Small intestine (tissue), 7 donors: ENCODE data around the gene UNC13D. TPM values are rescaled to one million over a fixed set of nuclear protein-coding genes. Genes with fewer than 3 reads are reported as not detected.
A peak's percentile ranks its signal among the peaks of the same experiment; 100 is the strongest.

Experiments
- DNase-seq, 2 donors: peaks; one replicate each; pipeline versions ENCODE4 v3.0.0 to v3.0.0-alpha.2; 2013
- FAIRE-seq: peaks from 2 replicates; lab custom pipeline; 2012; peaks lifted over from hg19 to GRCh38; lab: Jason Lieb, UNC
- H3K27ac ChIP-seq, 3 donors: one replicate each; pipeline ENCODE4 v1.5.1; 2013; ENCODE audit warnings: low read length in 2 of 3, mild to moderate bottlenecking in 2 of 3, control low read depth in 1 of 3, inconsistent platforms in 1 of 3, low read depth in 1 of 3, moderate library complexity in 1 of 3
- H3K27me3 ChIP-seq, 3 donors: one replicate each; pipeline ENCODE4 v1.6.1; 2013; ENCODE audit warnings: low read length in 3 of 3, inconsistent platforms in 1 of 3; ENCODE audit not compliant: control insufficient read depth in 3 of 3, insufficient read depth in 3 of 3
- H3K36me3 ChIP-seq, 3 donors: one replicate each; pipeline ENCODE4 v1.6.1; 2013; ENCODE audit warnings: low read length in 3 of 3, inconsistent platforms in 1 of 3, low read depth in 1 of 3, mild to moderate bottlenecking in 1 of 3, moderate library complexity in 1 of 3; ENCODE audit not compliant: control insufficient read depth in 3 of 3, insufficient read depth in 2 of 3
- H3K4me1 ChIP-seq, 3 donors: one replicate each; pipeline ENCODE4 v1.6.1; 2013; ENCODE audit warnings: low read length in 2 of 3, inconsistent platforms in 1 of 3, low read depth in 1 of 3, mild to moderate bottlenecking in 1 of 3, moderate library complexity in 1 of 3; ENCODE audit not compliant: control insufficient read depth in 3 of 3, insufficient read depth in 2 of 3
- H3K4me3 ChIP-seq, 3 donors: one replicate each; pipeline ENCODE4 v1.5.1; 2013; ENCODE audit warnings: low read length in 3 of 3, control low read depth in 1 of 3, inconsistent platforms in 1 of 3, low read depth in 1 of 3, mild to moderate bottlenecking in 1 of 3, moderate library complexity in 1 of 3
- H3K9me3 ChIP-seq, 2 donors: one replicate each; pipeline ENCODE4 v1.6.1; 2013; ENCODE audit warnings: low read depth in 1 of 2, low read length in 1 of 2; ENCODE audit not compliant: control insufficient read depth in 2 of 2, insufficient read depth in 1 of 2
- WGBS, 3 donors: extraction: QIAGEN DNeasy Blood & Tissue Kit; methylation state at CpG; one replicate each; pipeline ENCODE4 v1.1.7; 2013; 5-methylcytosine and 5-hydroxymethylcytosine counted together
- polyA plus RNA-seq, 4 donors: library from polyadenylated mRNA; stranded (reverse) in 3 of 4; unstranded in 1 of 4; fragments of 200-250 nt in 3 of 4; fragments of 120-200 nt in 1 of 4; gene quantifications; one replicate each; pipeline versions ENCODE4 v1.2.1 to v1.2.3, GENCODE V29; 2013
- donor health status: healthy with polysubstance abuse.
- donor health status: control.
- donor health status: control.
- donor health status: Bipolar disorder and iron deficiency.
- donor health status: healthy.

The UNC13D gene
- polyA plus RNA-seq, 4 donors: 8.1 to 40.3 (median 12.6) TPM

GRCh38 chr17:75876938-75877751 is 32.9 kb upstream of the UNC13D start:
- WGBS, 3 donors: 4 to 15% (median 5%) methylated on average over 37 to 41 of the region's 41 CpGs
- peak; percentile 46 to 68 for DNase-seq
- Histone ChIP-seq H3K9me3 (no peaks in the 10 kb centered on the region), H3K27ac (peak overlapping the region; percentile 81 to 94 (median 93)), H3K4me3 (peak overlapping the region; percentile 63 to 66 (median 65)), H3K4me1 (peaks cover 0 to 32% (median 6%) of the 10 kb centered on the region in 3 donors), H3K36me3 (peaks cover 0 to 28% (median 0%) of the 10 kb centered on the region in 3 donors), H3K27me3 (peaks cover 0 to 12% (median 0%) of the 10 kb centered on the region in 3 donors)
- FAIRE-seq: no peak

- 4 to 12% (median 7%) methylated on average over 26 of the region's 26 CpGs for WGBS, 3 donors
- H3K27ac ChIP-seq: peak overlapping the region; percentile 81 to 94 (median 93)
- no peak for FAIRE-seq
- peaks cover 0 to 32% (median 6%) of the 10 kb centered on the region in 3 donors for H3K4me1 ChIP-seq
- H3K9me3 ChIP-seq: no peaks in the 10 kb centered on the region
- peak overlapping the region; percentile 63 to 66 (median 65) for H3K4me3 ChIP-seq
- H3K27me3 ChIP-seq: peaks cover 0 to 12% (median 0%) of the 10 kb centered on the region in 3 donors
- DNase-seq: peak; percentile 48 to 77
- H3K36me3 ChIP-seq: peaks cover 0 to 28% (median 0%) of the 10 kb centered on the region in 3 donors
These were observed 32.2 kb upstream of the UNC13D start for GRCh38 chr17:75876190-75876937.

DNA sequence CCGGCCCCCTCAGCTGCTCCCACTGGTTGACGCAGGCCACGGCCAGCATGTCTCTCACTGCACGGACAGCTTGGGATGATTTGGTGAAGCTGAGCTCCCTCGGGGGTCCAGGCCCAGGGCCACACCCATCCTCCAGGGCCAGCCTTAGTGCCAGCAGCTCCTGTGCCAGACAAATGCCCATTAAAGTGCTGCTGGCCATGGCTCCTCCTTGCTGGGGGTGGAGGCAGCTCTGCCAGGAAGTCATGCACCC is 31.7 kb upstream of the UNC13D start:
- FAIRE-seq (no peak), DNase-seq (no peak)
- peaks cover 0 to 32% (median 6%) of the 10 kb centered on the region in 3 donors for H3K4me1 ChIP-seq
- 35 to 48% (median 47%) methylated on average over 5 of the region's 5 CpGs for WGBS, 3 donors
- no peaks in the 10 kb centered on the region for H3K9me3 ChIP-seq
- peaks cover 0 to 12% (median 0%) of the 10 kb centered on the region in 3 donors for H3K27me3 ChIP-seq
- H3K4me3 ChIP-seq: peak overlapping the region; percentile 63 to 66 (median 65)
- H3K27ac ChIP-seq: peak overlapping the region; percentile 81 to 94 (median 93)
- H3K36me3 ChIP-seq: peaks cover 0 to 28% (median 0%) of the 10 kb centered on the region in 3 donors

GRCh38 chr17:75875182-75875939 is 31.2 kb upstream of the UNC13D start:
- Histone ChIP-seq H3K27me3 (peaks cover 0 to 12% (median 0%) of the 10 kb centered on the region in 3 donors), H3K27ac (peak overlapping the region in 2 of 3 donors; percentile 81 to 94)
- no peak for DNase-seq

DNA sequence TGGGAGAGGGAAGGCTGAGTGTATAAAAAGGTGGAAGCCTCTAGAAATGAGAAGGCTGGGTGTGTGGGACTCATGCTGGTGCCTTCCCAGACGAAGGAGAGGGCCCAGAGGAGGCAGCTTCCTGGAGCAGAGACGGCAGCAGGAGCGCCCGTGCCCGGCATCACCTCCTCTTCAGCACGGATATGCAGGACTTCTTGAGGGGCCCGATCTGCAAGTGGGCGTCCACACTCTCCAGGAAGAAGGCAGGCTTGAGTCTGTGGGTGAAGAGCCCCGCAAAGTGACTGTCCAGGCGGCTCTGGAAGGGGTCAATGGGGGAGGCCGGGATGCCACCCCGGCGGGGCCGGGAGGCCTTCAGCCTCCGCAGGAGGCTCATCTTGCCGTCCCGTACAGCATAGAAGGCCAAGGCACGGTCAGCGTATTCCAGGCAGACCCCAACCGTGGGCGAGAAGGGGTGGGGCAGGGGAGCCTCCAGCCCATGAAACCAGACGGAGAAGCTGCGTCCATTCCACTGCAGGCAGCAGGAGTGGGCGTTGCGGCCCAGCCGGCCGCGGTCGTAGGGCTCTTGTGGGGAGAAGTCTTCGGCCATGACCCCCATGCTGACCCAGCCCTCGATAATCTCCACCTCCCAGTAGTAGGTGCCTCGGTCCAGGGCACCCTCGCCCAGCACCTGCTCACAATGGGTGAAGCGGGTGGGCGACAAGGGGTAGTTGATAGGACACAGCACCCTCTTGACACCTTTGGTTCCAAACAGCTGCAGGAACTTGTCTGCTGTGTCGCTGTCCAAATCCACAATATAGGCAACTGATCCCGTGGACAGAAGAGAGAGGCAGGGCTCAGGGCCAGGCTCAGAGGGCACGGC is 30.3 kb upstream of the UNC13D start:
- no peak overlapping the region for H3K4me3 ChIP-seq
- peaks cover 0 to 28% (median 0%) of the 10 kb centered on the region in 3 donors for H3K36me3 ChIP-seq
- FAIRE-seq (no peak), DNase-seq (no peak)
- no peaks in the 10 kb centered on the region for H3K9me3 ChIP-seq
- peak overlapping the region in 1 of 3 donors; percentile 85 for H3K27ac ChIP-seq
- WGBS, 3 donors: 91 to 95% (median 92%) methylated on average over 38 of the region's 38 CpGs
- peaks cover 0 to 9% (median 0%) of the 10 kb centered on the region in 3 donors for H3K27me3 ChIP-seq
- H3K4me1 ChIP-seq: peaks cover 0 to 35% (median 6%) of the 10 kb centered on the region in 3 donors

More at GRCh38 chr17:75875182-75875939, 31.2 kb upstream of the UNC13D start:
- no peaks in the 10 kb centered on the region for H3K9me3 ChIP-seq
- H3K4me3 ChIP-seq: peak overlapping the region in 1 of 3 donors; percentile 65
- peaks cover 0 to 28% (median 0%) of the 10 kb centered on the region in 3 donors for H3K36me3 ChIP-seq
- no peak for FAIRE-seq
- WGBS, 3 donors: 54 to 63% (median 54%) methylated on average over 10 to 18 of the region's 18 CpGs
- H3K4me1 ChIP-seq: peaks cover 0 to 32% (median 6%) of the 10 kb centered on the region in 3 donors

DNA sequence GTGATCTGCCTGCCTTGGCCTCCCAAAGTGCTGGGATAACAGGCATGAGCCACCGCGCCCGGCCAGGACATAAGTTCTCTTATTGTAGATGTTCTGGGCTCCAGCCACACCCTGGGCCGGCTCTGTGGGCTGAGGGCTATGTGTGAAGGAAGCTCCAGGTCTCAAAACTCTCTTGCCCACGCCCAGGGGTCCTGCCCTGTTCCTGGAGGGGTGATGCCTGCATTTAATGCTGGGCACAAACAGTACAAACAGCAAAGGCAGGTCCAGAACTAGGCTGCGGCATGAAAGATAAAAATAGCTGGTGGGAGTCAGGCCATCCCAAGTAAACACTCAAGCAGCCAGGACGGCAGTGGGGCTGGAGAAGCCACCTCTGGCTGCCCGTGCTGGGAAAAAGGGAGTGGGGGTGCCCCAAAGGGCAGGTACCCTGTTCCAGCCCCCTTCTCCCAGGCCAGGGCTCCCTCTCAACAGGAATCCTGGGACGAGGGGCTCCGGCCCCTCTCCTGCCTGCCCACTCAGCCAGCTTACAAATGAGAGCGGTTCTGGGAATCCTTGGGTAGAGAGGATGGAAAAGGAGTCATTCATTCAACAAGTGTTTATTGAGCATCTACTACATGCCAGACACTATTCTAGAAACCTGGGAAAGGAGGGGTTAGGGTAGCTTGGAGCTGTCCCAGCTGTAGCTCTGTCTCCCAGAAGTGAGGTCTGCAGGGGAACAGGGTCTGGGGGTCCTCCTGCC is 29.6 kb upstream of the UNC13D start:
- Histone ChIP-seq H3K4me1 (peaks cover 0 to 38% (median 6%) of the 10 kb centered on the region in 3 donors), H3K9me3 (no peaks in the 10 kb centered on the region), H3K27me3 (peaks cover 0 to 2% (median 0%) of the 10 kb centered on the region in 3 donors), H3K36me3 (peaks cover 0 to 28% (median 0%) of the 10 kb centered on the region in 3 donors), H3K4me3 (no peak overlapping the region), H3K27ac (peak overlapping the region in 1 of 3 donors; percentile 85)
- DNase-seq: no peak
- no peak for FAIRE-seq
- WGBS, 3 donors: 65 to 80% (median 80%) methylated on average over 11 of the region's 11 CpGs
